OCI-LY3 (cell line): ENCODE measurements around the gene CLEC16A.

Experiments
- CTCF ChIP-seq: fragments of 200-600, 300-600 bp; sonication (generic); IDR thresholded peaks from 2 replicates; pipeline ENCODE4 v1.5.1; 2014; ENCODE audit warnings: antibody characterized with exemption, low read length, low read depth
- EZH2phosphoT487 ChIP-seq: fragments of 200-600 bp; shearing (Covaris generic); IDR thresholded peaks from 2 replicates; pipeline ENCODE4 v1.6.1; 2018; ENCODE audit warnings: antibody characterized with exemption, mixed run types, low read depth

- TF ChIP-seq CTCF = no peak
- no peak for TF ChIP-seq EZH2phosphoT487
Measured at GRCh38 chr16:11196286-11196828, 252.0 kb downstream of the CLEC16A start.
